Hepatocyte (in vitro differentiated cells): ENCODE data around the gene CCL1.

Experiments
- EZH2 ChIP-seq: fragments of 200-600 bp; sonication (generic); IDR thresholded peaks from 2 replicates; pipeline ENCODE4 v1.6.1; 2016; ENCODE audit warnings: antibody characterized with exemption, mild to moderate bottlenecking, borderline replicate concordance
- EZH2phosphoT487 ChIP-seq: fragments of 200-600 bp; sonication (generic); IDR thresholded peaks from one replicate; pipeline ENCODE4 v1.6.1; 2018; ENCODE audit warnings: antibody characterized with exemption, mild to moderate bottlenecking, low read depth, moderate library complexity; ENCODE audit not compliant: unreplicated experiment, severe bottlenecking
- TF ChIP-seq, protein P1 (sequence below): fragments of 200-600 bp; sonication (generic); IDR thresholded peaks from 2 replicates; pipeline ENCODE4 v1.5.1; 2016; ENCODE audit warnings: antibody characterized with exemption, mild to moderate bottlenecking; ENCODE audit not compliant: poor library complexity

DNA sequence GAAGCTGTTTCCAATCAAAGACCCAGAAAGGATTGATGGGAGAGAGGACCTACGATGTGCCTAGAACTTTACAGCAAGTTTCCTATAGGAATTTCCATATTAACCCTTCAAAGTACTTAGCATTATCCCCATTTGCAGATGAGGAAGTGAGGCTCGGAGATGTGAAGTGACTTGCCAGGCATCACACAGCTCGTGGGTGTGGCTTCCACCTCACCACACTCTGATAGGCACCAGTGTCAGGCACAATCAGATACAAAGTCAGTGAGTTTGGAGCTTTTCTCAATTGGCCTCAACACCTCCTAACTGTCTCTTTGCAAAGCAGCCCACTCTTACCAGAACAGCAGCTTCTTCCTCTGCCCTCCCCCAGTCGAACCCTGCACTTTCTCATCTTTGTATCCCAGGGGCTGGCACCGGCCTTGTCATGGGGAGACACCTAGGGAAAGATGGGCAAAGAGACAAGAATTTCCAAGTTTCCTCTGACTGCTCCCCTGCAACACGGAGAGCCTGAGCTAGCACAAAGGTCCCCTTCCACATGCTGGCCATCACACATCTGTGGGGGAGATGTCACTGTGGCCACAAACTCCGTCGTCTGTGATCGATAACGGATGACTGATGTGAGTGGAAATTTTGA, 37.4 kb upstream of the CCL1 start:
- TF ChIP-seq, protein P1, sequence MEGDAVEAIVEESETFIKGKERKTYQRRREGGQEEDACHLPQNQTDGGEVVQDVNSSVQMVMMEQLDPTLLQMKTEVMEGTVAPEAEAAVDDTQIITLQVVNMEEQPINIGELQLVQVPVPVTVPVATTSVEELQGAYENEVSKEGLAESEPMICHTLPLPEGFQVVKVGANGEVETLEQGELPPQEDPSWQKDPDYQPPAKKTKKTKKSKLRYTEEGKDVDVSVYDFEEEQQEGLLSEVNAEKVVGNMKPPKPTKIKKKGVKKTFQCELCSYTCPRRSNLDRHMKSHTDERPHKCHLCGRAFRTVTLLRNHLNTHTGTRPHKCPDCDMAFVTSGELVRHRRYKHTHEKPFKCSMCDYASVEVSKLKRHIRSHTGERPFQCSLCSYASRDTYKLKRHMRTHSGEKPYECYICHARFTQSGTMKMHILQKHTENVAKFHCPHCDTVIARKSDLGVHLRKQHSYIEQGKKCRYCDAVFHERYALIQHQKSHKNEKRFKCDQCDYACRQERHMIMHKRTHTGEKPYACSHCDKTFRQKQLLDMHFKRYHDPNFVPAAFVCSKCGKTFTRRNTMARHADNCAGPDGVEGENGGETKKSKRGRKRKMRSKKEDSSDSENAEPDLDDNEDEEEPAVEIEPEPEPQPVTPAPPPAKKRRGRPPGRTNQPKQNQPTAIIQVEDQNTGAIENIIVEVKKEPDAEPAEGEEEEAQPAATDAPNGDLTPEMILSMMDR: no peak
- no peak for TF ChIP-seq EZH2
- TF ChIP-seq EZH2phosphoT487: no peak
